ENCODE measurements around the gene CLDN34. TPM values are rescaled to one million over a fixed set of nuclear protein-coding genes. Genes with fewer than 3 reads are reported as not detected.
A peak's percentile ranks its signal among the peaks of the same experiment; 100 is the strongest.

Gene CLDN34
- total and polyA plus RNA-seq, 8 donors, result 0.18 to 0.73 TPM; not detected in 6

GRCh38 chrX:9938516-9938915 is 28.6 kb upstream of the CLDN34 start:
- Histone ChIP-seq H3K9me3 (no peaks in the 10 kb centered on the region), H3K27me3 (no peaks in the 10 kb centered on the region), H3K36me3 (peaks cover 0 to 9% (median 3%) of the 10 kb centered on the region in 4 donors), H3K4me3 (no peak overlapping the region), H3K27ac (no peak overlapping the region), H3K4me1 (no peaks in the 10 kb centered on the region)
- TF ChIP-seq POLR2A (IDR thresholded peaks at IDR 0.05) (no peak), POLR2AphosphoS5 (IDR thresholded peaks at IDR 0.05) (no peak), CTCF (IDR thresholded peaks at IDR 0.05) (no peak), EP300 (IDR thresholded peaks at IDR 0.05) (no peak)
- no peak for DNase-seq
- WGBS, 5 donors, result 75 to 93% (median 88%) methylated on average over 6 to 7 of the region's 7 CpGs
- intact Hi-C loops (cut with DNase I; ENCODE audit: low total_unique reads), result no loop called here

DNA sequence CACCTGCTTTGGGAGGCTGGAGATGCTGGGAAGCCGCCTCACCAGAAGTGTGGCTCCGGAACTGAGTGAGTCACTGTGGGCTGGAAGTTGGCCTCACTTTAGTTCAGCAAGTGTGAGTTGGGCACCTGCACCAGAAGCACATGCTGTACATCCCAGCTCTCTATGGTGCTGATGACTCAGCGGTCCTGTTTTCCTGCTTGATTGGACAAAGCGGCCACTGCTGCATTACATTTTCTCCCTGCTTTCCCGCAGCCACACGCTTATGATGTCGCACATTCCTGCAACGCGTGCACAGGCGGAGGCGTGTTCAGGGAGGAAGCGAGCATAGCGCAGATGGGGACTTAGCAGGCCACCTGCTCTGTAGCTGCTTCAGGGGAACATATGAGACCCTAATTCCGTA is 26.7 kb upstream of the CLDN34 start:
- intact Hi-C loops (cut with DNase I; ENCODE audit: low total_unique reads), result no loop called here
- Histone ChIP-seq H3K4me1 (no peaks in the 10 kb centered on the region), H3K36me3 (peaks cover 0 to 18% (median 6%) of the 10 kb centered on the region in 4 donors), H3K27ac (no peak overlapping the region), H3K27me3 (no peaks in the 10 kb centered on the region), H3K4me3 (no peak overlapping the region), H3K9me3 (no peaks in the 10 kb centered on the region)
- no peak for TF ChIP-seq POLR2AphosphoS5 (IDR thresholded peaks at IDR 0.05)
- TF ChIP-seq CTCF (IDR thresholded peaks at IDR 0.05), result no peak
- no peak for TF ChIP-seq EP300 (IDR thresholded peaks at IDR 0.05)
- TF ChIP-seq POLR2A (IDR thresholded peaks at IDR 0.05), result no peak
- DNase-seq, result no peak
- WGBS, 5 donors, result 89 to 95% (median 91%) methylated on average over 6 to 14 of the region's 14 CpGs

GRCh38 chrX:9942086-9942485 is 25.1 kb upstream of the CLDN34 start:
- no peaks in the 10 kb centered on the region for H3K4me1 ChIP-seq
- TF ChIP-seq CTCF (IDR thresholded peaks at IDR 0.05) (no peak), POLR2AphosphoS5 (IDR thresholded peaks at IDR 0.05) (no peak), POLR2A (IDR thresholded peaks at IDR 0.05) (no peak), EP300 (IDR thresholded peaks at IDR 0.05) (no peak)
- WGBS, 5 donors, result 61 to 90% (median 83%) methylated on average over 6 of the region's 6 CpGs
- intact Hi-C loops (cut with DNase I; ENCODE audit: low total_unique reads), result no loop called here
- no peaks in the 10 kb centered on the region for H3K27me3 ChIP-seq
- no peaks in the 10 kb centered on the region for H3K9me3 ChIP-seq
- peaks cover 0 to 28% (median 12%) of the 10 kb centered on the region in 4 donors for H3K36me3 ChIP-seq
- peak in 1 of 2 donors; percentile 14 for DNase-seq
- no peak overlapping the region for H3K4me3 ChIP-seq
- H3K27ac ChIP-seq, result no peak overlapping the region

DNA sequence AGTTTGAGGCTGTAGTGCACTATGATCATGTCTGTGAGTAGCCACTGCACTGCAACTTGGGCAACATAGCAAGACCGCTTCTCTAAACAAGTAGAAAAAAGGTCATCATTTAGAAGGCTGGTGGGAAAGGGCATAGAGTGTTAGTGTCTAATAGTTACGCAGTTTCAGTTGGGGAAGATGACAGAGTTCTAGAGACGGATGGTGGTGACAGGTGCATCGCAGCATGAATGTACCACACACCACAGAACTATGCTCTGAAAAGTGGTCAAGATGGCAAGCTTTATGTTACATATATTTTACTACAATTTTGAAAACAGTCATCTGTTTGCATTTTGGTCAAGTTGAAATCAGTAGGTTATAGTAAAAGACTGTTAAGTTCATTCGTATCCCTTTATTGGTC is 23.7 kb upstream of the CLDN34 start:
- Histone ChIP-seq H3K36me3 (peaks cover 0 to 30% (median 10%) of the 10 kb centered on the region in 4 donors), H3K4me3 (no peak overlapping the region), H3K9me3 (no peaks in the 10 kb centered on the region), H3K27me3 (no peaks in the 10 kb centered on the region), H3K27ac (no peak overlapping the region), H3K4me1 (no peaks in the 10 kb centered on the region)
- DNase-seq, result no peak
- intact Hi-C loops (cut with DNase I; ENCODE audit: low total_unique reads), result no loop called here
- TF ChIP-seq CTCF (IDR thresholded peaks at IDR 0.05) (no peak), POLR2A (IDR thresholded peaks at IDR 0.05) (no peak), EP300 (IDR thresholded peaks at IDR 0.05) (no peak), POLR2AphosphoS5 (IDR thresholded peaks at IDR 0.05) (no peak)
- WGBS, 5 donors, result 85 to 99% (median 95%) methylated on average over 5 of the region's 5 CpGs

Data from stomach (tissue), 9 donors.